HepG2 (cell line): ENCODE measurements around the gene USP2. TPM values are rescaled to one million over a fixed set of nuclear protein-coding genes. Genes with fewer than 3 reads are reported as not detected.
A peak's percentile ranks its signal among the peaks of the same experiment; 100 is the strongest.

ENCODE experiments used
- E2F1 ChIP-seq: sonication (generic); formaldehyde crosslinking; IDR thresholded peaks from 2 replicates; pipeline ENCODE4 v1.5.0; 2020; ENCODE audit warnings: missing genetic modification reagents
- GABPA ChIP-seq, 2 experiments: IDR thresholded peaks; 2 replicates each; pipeline ENCODE4 v1.6.1; 2011 to 2016; ENCODE audit warnings: low read depth in 2 of 2, low read length in 1 of 2, missing biosample characterization in 1 of 2, missing genetic modification characterization in 1 of 2
- HMG20A ChIP-seq: IDR thresholded peaks from 2 replicates; pipeline ENCODE4 v1.6.1; 2016; ENCODE audit warnings: borderline replicate concordance
- KDM4B ChIP-seq: sonication (generic); formaldehyde crosslinking; IDR thresholded peaks from 2 replicates; pipeline ENCODE4 v1.4.0; 2020; ENCODE audit warnings: missing genetic modification reagents
- NFATC3 ChIP-seq: sonication (generic); formaldehyde crosslinking; IDR thresholded peaks from 2 replicates; pipeline ENCODE4 v1.5.1; 2020; ENCODE audit warnings: mild to moderate bottlenecking, missing genetic modification reagents
- NFRKB ChIP-seq: fragments of 450-650 bp; IDR thresholded peaks from 2 replicates; pipeline ENCODE4 v1.6.1; 2017
- NKX3-1 ChIP-seq: sonication (generic); formaldehyde crosslinking; IDR thresholded peaks from 2 replicates; pipeline ENCODE4 v1.5.0; 2020; ENCODE audit warnings: missing genetic modification reagents
- NR3C1 ChIP-seq: sonication (generic); formaldehyde crosslinking; IDR thresholded peaks from 2 replicates; pipeline ENCODE4 v1.4.0; 2020; ENCODE audit warnings: missing genetic modification reagents
- PAF1 ChIP-seq: IDR thresholded peaks from 2 replicates; pipeline ENCODE4 v1.6.1; 2016; ENCODE audit warnings: missing genetic modification reagents, missing compliant biosample characterization
- PRDM15 ChIP-seq: sonication (generic); formaldehyde crosslinking; IDR thresholded peaks from 2 replicates; pipeline ENCODE4 v1.4.0; 2020; ENCODE audit warnings: missing genetic modification reagents
- PTBP1 ChIP-seq: fragments of 200-400 bp; formaldehyde crosslinking; IDR thresholded peaks from 2 replicates; pipeline ENCODE4 v1.6.1; 2018; ENCODE audit warnings: low read length, low read depth; ENCODE audit not compliant: poor library complexity, severe bottlenecking
- RELA ChIP-seq: sonication (generic); formaldehyde crosslinking; IDR thresholded peaks from 2 replicates; pipeline ENCODE4 v1.4.0; 2020; ENCODE audit warnings: missing genetic modification reagents
- SALL1 ChIP-seq: sonication (generic); formaldehyde crosslinking; IDR thresholded peaks from 2 replicates; pipeline ENCODE4 v1.8.0; 2022; ENCODE audit warnings: mild to moderate bottlenecking, missing genetic modification reagents
- SMAD1 ChIP-seq: sonication (generic); formaldehyde crosslinking; IDR thresholded peaks from 2 replicates; pipeline ENCODE4 v1.4.0; 2020; ENCODE audit warnings: missing genetic modification reagents, low read depth, mild to moderate bottlenecking, borderline replicate concordance
- SP2 ChIP-seq: sonication (generic); formaldehyde crosslinking; IDR thresholded peaks from 2 replicates; pipeline ENCODE4 v1.5.1; 2020; ENCODE audit warnings: mild to moderate bottlenecking, missing genetic modification reagents
- TBP ChIP-seq: sonication (generic); formaldehyde crosslinking; IDR thresholded peaks from 2 replicates; pipeline ENCODE4 v1.5.0; 2020; ENCODE audit warnings: missing genetic modification reagents
- TEAD3 ChIP-seq: optimal IDR thresholded peaks from 2 replicates; pipeline ENCODE3; 2016; ENCODE audit warnings: borderline replicate concordance
- TIGD3 ChIP-seq: sonication (generic); formaldehyde crosslinking; IDR thresholded peaks from 2 replicates; pipeline ENCODE4 v1.5.1; 2020; ENCODE audit warnings: mild to moderate bottlenecking, missing genetic modification reagents, borderline replicate concordance
- ZBTB21 ChIP-seq: sonication (generic); formaldehyde crosslinking; IDR thresholded peaks from 2 replicates; pipeline ENCODE4 v1.4.0; 2020; ENCODE audit warnings: missing genetic modification reagents
- ZNF282 ChIP-seq: fragments of 450-650 bp; IDR thresholded peaks from 2 replicates; pipeline ENCODE4 v1.6.1; 2018; ENCODE audit not compliant: partially characterized antibody
- ZNF670 ChIP-seq: sonication (generic); formaldehyde crosslinking; IDR thresholded peaks from 2 replicates; pipeline ENCODE4 v1.8.0; 2022; ENCODE audit warnings: mild to moderate bottlenecking, missing genetic modification reagents, borderline replicate concordance
- polyA plus RNA-seq, 8 experiments: library from polyadenylated mRNA; depleted of rRNA in 3 of 8; stranded (reverse) in 7 of 8; unstranded in 1 of 8; fragments of >200 nt; fragmentation: Illumina TruSeq in 4 of 8; extraction: Trizol in 4 of 8; gene quantifications; 2 replicates each; pipeline versions ENCODE4 v1.2.1 to v1.2.3, GENCODE V29; 2011 to 2016; ENCODE audit warnings: low read depth in 4 of 8, missing spikeins in 1 of 8, mixed read lengths in 1 of 8; ENCODE audit not compliant: insufficient read depth in 1 of 8
- total RNA-seq, 5 experiments: library from RNA; depleted of rRNA; stranded (reverse); fragments of >200 nt; fragmentation: Illumina TruSeq; extraction: Trizol; gene quantifications; 2 replicates each; pipeline ENCODE4 v1.2.3, GENCODE V29; 2016; ENCODE audit warnings: low read depth in 1 of 5
- TF ChIP-seq, protein P1 (sequence below): sonication (generic); formaldehyde crosslinking; IDR thresholded peaks from 2 replicates; pipeline ENCODE4 v1.4.0; 2020; ENCODE audit warnings: low read depth, missing genetic modification reagents

USP2 gene
- total and polyA plus RNA-seq, 2 of the 13 experiments (the other 11 are each of a cell fraction or from before 2014, with no cell fraction given), result 2.5 to 6.0 TPM

DNA sequence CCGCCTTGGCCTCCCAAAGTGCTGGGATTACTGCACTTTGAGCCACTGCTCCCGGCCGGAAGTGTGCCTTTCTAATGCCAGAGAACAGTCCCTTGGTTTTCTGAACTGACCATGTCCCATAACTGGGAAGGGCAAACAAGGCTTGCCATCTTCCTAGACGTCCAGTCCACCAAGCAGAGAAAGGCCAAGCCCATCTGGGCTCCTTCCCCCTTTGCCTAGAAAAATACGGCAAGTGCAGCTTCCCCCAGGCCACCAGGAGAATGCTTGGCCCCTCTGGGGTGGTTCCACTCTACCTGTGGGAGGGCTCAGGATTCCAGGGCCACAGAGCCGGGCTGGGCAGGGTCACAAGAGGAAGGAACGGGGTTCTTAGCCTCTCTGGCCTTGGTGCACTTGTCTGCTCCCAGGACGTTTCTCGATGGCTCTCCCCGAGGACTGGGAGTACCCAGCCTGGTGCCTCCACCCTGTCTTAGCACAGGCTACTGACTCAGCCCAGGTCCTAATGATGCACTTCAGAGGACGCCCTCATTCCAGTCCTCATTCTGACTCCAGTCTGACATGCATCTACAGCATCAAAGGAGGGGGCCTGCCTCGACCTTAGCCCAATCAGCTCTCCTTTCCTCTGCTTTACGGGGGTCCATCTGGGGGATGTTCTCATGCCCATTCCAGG lies 1.2 kb downstream of the USP2 start (continued):
- TF ChIP-seq SP2 (CRISPR knock-in tag) (no peak), ZNF282 (no peak), RELA (CRISPR knock-in tag) (no peak), KDM4B (CRISPR knock-in tag) (no peak), PTBP1 (no peak), ZNF670 (no peak), NFATC3 (CRISPR knock-in tag) (no peak), NFRKB (no peak), NR3C1 (no peak), TIGD3 (CRISPR knock-in tag) (no peak), E2F1 (CRISPR knock-in tag) (no peak), TEAD3 (CRISPR knock-in tag) (no peak), TBP (CRISPR knock-in tag) (no peak), SALL1 (CRISPR knock-in tag) (peak; percentile 28; the same call in 1 of the 2 replicates), HMG20A (CRISPR knock-in tag) (no peak), GABPA (IDR thresholded peaks at IDR 0.05; ENCODE audit: low read depth, low read length) (no peak), GABPA (CRISPR knock-in tag; IDR thresholded peaks at IDR 0.05; ENCODE audit: low read depth) (peak; percentile 61), SMAD1 (CRISPR knock-in tag) (no peak), PRDM15 (CRISPR knock-in tag) (no peak), PAF1 (CRISPR knock-in tag) (no peak), ZBTB21 (no peak), NKX3-1 (no peak)
- TF ChIP-seq, protein P1, sequence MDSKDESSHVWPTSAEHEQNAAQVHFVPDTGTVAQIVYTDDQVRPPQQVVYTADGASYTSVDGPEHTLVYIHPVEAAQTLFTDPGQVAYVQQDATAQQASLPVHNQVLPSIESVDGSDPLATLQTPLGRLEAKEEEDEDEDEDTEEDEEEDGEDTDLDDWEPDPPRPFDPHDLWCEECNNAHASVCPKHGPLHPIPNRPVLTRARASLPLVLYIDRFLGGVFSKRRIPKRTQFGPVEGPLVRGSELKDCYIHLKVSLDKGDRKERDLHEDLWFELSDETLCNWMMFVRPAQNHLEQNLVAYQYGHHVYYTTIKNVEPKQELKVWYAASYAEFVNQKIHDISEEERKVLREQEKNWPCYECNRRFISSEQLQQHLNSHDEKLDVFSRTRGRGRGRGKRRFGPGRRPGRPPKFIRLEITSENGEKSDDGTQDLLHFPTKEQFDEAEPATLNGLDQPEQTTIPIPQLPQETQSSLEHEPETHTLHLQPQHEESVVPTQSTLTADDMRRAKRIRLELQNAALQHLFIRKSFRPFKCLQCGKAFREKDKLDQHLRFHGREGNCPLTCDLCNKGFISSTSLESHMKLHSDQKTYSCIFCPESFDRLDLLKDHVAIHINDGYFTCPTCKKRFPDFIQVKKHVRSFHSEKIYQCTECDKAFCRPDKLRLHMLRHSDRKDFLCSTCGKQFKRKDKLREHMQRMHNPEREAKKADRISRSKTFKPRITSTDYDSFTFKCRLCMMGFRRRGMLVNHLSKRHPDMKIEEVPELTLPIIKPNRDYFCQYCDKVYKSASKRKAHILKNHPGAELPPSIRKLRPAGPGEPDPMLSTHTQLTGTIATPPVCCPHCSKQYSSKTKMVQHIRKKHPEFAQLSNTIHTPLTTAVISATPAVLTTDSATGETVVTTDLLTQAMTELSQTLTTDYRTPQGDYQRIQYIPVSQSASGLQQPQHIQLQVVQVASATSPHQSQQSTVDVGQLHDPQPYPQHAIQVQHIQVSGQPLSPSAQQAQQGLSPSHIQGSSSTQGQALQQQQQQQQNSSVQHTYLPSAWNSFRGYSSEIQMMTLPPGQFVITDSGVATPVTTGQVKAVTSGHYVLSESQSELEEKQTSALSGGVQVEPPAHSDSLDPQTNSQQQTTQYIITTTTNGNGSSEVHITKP (CRISPR knock-in tag), result no peak
